Mesodermal cell (in vitro differentiated cells): Measurements from ENCODE around the gene ALX3.
"Not testable (repeated sequence)": the region's sequence is repeated elsewhere in the genome, so short reads cannot be mapped to it uniquely, and the experiment has no call there.

Source experiments
- H3K27ac ChIP-seq: 2 replicates; pipeline ENCODE4 v1.7.0; 2013; ENCODE audit warnings: mild to moderate bottlenecking, low read depth, low read length, moderate library complexity; ENCODE audit not compliant: severe bottlenecking
- H3K36me3 ChIP-seq: 2 replicates; pipeline ENCODE4 v1.7.1; 2013; ENCODE audit warnings: mild to moderate bottlenecking, low read length, moderate library complexity; ENCODE audit not compliant: control insufficient read depth, insufficient read depth
- H3K4me1 ChIP-seq: one replicate; pipeline ENCODE4 v1.7.1; 2013; ENCODE audit warnings: mild to moderate bottlenecking, low read length; ENCODE audit not compliant: insufficient read depth, control insufficient read depth, poor library complexity, severe bottlenecking
- H3K4me3 ChIP-seq: 2 replicates; pipeline ENCODE4 v1.7.0; 2013; ENCODE audit warnings: low read length, control low read depth, mild to moderate bottlenecking; ENCODE audit not compliant: insufficient read depth, poor library complexity, severe bottlenecking; ENCODE audit errors: extremely low read depth
- H3K9me3 ChIP-seq: 2 replicates; pipeline ENCODE4 v1.7.1; 2013; ENCODE audit warnings: mild to moderate bottlenecking, low read length, moderate library complexity; ENCODE audit not compliant: control insufficient read depth
- WGBS, 2 experiments: methylation state at CpG; one replicate each; pipeline ENCODE4 v1.1.5; 2013; ENCODE audit warnings: missing lambda C conversion rate in 2 of 2; ENCODE audit not compliant: insufficient coverage in 2 of 2; 5-methylcytosine and 5-hydroxymethylcytosine counted together

The ALX3 gene

DNA sequence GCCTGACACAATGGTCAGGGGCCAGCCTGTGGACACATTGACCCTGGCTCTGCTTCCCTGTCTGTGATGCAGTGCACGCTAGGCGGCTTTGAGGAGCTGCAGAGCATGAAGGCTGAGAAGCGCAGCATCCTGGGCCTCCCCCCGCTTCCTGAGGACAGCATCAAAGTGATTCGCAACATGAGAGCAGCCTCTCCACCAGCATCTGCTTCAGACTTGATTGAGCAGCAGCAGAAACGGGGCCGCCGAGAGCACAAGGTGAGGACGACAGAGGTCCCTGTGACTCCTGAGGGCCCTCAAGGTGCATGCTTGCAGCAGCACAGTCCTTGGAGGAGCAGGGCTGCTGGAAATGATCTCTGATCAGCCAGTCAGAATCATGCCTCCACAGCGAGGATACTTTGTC, 27.5 kb downstream of the ALX3 start:
- 98% methylated on average over 10 of the region's 10 CpGs for WGBS, 2 experiments

DNA sequence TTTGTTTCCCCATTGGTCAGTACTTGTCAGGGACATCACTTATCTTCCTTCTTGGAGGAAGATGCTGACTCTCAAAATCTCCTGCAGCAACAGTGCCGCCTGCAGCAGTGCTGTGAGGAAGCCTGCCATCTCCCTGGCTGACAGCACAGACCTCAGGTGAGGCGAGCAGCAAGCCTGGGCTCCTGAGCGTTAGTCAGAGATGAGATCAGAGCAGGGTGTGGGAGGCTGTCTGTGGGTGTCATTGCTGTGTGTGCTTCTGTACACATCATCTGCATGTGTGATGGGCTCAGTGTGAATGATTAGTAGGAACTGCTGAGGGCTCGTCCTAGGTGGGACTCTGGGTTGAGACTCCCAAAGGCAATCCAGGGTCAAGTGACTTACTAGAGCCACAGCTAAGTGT, 29.9 kb downstream of the ALX3 start:
- WGBS, 2 experiments, result 85 to 95% methylated on average over 3 to 4 of the region's 4 CpGs

More for the DNA sequence above, 27.5 kb downstream of the ALX3 start:
- Histone ChIP-seq H3K27ac (no peak overlapping the region), H3K4me1 (no peaks in the 10 kb centered on the region), H3K36me3 (peaks cover 98% of the 10 kb centered on the region), H3K4me3 (no peak overlapping the region), H3K9me3 (no peaks in the 10 kb centered on the region)

GRCh38 chr1:110039641-110040040, 30.8 kb downstream of the ALX3 start:
- H3K4me3 ChIP-seq, result no peak overlapping the region
- no peaks in the 10 kb centered on the region for H3K9me3 ChIP-seq
- WGBS, 2 experiments, result 91 to 95% methylated on average over 3 to 4 of the region's 4 CpGs
- H3K4me1 ChIP-seq, result no peaks in the 10 kb centered on the region
- H3K27ac ChIP-seq, result no peak overlapping the region
- H3K36me3 ChIP-seq, result peaks cover 80% of the 10 kb centered on the region

More for the DNA sequence above, 29.9 kb downstream of the ALX3 start:
- H3K9me3 ChIP-seq, result no peaks in the 10 kb centered on the region
- H3K4me3 ChIP-seq, result no peak overlapping the region
- peaks cover 89% of the 10 kb centered on the region for H3K36me3 ChIP-seq
- H3K4me1 ChIP-seq, result no peaks in the 10 kb centered on the region
- H3K27ac ChIP-seq, result no peak overlapping the region

DNA sequence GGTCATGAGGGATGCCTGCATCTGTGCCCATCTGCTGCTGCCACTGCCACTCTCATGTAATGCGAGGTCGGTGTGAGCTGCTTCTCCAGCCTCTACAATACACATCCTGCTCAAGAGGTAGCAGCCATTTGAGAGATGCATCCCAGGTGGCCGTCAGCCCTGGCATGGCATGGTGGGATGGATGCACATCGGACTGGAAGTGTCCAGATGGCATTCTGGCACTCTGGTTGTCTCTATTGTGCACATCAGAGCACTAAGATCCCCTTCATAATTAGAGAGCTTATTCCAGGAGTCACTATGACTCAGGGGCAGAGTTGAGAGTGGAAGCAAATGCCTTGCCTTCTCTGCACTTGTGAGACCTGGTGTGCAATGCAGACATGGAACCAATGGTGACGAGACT, 32.2 kb downstream of the ALX3 start:
- H3K9me3 ChIP-seq, result no peaks in the 10 kb centered on the region
- H3K36me3 ChIP-seq, result peaks cover 68% of the 10 kb centered on the region

DNA sequence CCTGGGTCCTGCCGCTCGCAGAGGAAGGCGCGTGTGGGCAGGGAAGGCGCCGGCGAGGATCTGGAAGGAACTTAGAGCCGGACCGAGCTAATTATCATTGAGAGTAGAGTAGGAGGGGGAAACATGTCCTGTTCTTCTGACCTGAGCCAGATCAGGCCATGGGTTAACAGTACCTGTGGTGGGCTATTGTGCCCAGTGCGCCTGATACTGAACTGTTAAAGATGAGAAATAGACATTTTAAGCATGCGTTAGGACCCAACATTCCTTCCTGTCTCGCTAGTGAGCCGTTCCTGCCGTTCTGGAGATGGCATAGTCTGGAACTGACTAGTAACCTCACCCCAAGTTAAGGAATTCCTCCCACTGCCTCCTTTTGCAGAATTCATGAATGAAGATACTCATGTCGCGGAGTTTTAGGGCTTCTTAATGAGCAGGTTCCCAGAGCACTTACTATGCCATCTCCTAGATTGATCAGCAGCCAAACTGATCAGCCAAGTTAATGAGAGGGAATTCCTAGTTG, 35.2 kb downstream of the ALX3 start:
- Histone ChIP-seq H3K4me1 (peaks cover 11% of the 10 kb centered on the region), H3K36me3 (peaks cover 38% of the 10 kb centered on the region), H3K4me3 (peak overlapping the region; percentile 99), H3K9me3 (no peaks in the 10 kb centered on the region), H3K27ac (peak overlapping the region; percentile 93)
- WGBS, 2 experiments, result 1% methylated on average over 12 to 14 of the region's 16 CpGs

More for the DNA sequence above, 32.2 kb downstream of the ALX3 start:
- WGBS, 2 experiments, result 100% methylated on average over 3 to 5 of the region's 5 CpGs
- Histone ChIP-seq H3K4me3 (no peak overlapping the region), H3K27ac (no peak overlapping the region), H3K4me1 (no peaks in the 10 kb centered on the region)

DNA sequence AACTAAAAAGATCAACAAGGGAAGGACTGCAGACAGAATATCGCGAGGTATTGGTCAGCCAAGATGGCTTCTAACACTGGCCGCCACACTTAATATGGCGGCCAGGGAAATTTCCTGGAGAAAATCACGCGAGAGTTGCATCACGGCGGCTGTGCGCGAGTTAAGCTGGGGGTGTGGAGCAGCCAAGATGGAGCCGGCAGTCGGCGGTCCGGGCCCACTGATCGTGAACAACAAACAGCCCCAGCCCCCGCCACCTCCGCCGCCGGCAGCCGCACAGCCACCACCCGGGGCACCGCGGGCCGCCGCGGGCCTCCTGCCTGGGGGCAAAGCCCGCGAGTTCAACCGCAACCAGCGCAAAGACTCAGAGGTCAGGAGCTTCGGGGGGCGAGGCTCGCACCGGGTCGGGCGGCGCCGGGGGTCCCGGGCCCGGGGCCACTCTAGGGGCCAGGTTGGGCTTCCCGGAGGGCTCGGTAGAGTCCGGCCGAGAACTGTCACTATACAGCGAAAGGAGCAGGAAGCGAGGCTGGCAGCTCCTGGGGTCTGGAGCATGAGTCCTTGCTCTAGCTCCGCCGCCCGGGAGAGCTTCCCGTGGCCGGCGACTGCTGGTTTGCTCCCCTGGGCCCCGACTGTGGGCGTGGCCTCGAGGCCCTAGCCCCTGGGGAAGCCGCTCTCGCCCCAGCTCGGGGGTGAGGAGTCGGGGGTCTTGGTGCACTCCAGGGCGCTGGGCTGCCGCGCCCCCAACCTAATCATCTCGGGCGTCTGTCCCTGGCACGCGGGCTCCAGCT, 35.8 kb downstream of the ALX3 start, which contains the start of gene STRIP1:
STRIP1 (plus strand) TSS at position 174 of the 785 bp plus-strand sequence; CDS start at position 188, 14 bp downstream.
- peak within 1 kb of the TSS; percentile 93 for H3K27ac ChIP-seq
- peak within 1 kb of the TSS; percentile 99 for H3K4me3 ChIP-seq
- 0% methylated on average over 51 of the region's 66 CpGs for WGBS, 2 experiments
- H3K36me3 ChIP-seq, result peaks cover 32% of the 10 kb centered on the region
- peaks cover 11% of the 10 kb centered on the region for H3K4me1 ChIP-seq
- H3K9me3 ChIP-seq, result no peaks in the 10 kb centered on the region

DNA sequence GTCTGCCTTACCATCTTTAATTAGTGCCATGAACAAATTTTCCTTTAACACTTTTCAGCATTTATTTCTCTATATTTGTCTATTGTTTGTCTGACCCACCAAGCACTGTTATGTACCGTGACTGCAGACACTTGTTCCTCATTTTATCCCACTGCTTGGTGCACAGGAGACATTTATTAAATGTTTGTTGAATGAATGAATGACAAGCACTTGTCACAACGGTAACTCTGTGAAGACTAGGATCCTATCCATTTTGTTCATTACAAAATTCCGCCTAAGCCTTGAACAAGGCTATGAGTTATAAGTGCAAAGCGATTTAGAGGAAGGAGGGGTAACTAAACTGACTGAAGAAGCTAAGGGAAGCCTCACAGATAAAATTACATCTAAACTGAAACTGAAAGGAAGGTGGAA, 36.4 kb downstream of the ALX3 start:
- H3K27ac ChIP-seq, result peak overlapping the region; percentile 93
- no peaks in the 10 kb centered on the region for H3K9me3 ChIP-seq
- H3K4me1 ChIP-seq, result peaks cover 11% of the 10 kb centered on the region
- H3K36me3 ChIP-seq, result peaks cover 26% of the 10 kb centered on the region
- WGBS, 2 experiments, result 80% methylated on average over 1 of the region's 4 CpGs; no CpG with 5 or more reads in 1 of the 2 experiments
- H3K4me3 ChIP-seq, result peak overlapping the region; percentile 99

DNA sequence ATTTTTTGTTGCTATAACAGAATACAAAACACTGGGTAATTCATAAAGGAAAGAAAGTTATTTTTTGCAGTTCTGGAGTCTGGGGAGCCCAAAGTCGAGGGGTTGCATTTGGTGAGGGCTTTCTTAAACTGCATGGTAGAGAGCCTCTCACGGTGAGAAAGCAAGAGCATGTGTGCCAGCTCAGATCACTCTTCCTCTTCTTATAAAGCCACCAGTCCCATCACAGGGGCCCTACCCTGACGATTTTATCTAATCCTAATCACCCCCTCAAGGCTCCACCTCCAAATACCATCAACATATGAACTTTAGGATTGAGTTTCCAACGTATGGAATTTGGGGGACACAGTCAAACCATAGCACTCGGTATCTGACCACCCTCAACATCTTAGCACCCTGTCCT, 37.1 kb downstream of the ALX3 start:
- no peaks in the 10 kb centered on the region for H3K9me3 ChIP-seq
- no peak overlapping the region for H3K4me3 ChIP-seq
- peaks cover 20% of the 10 kb centered on the region for H3K36me3 ChIP-seq
- peaks cover 11% of the 10 kb centered on the region for H3K4me1 ChIP-seq
- no peak overlapping the region for H3K27ac ChIP-seq
- 83 to 100% methylated on average over 4 to 5 of the region's 5 CpGs for WGBS, 2 experiments

GRCh38 chr1:110032327-110032726, 38.1 kb downstream of the ALX3 start:
- no peak overlapping the region for H3K27ac ChIP-seq
- no peak overlapping the region for H3K4me3 ChIP-seq
- peaks cover 11% of the 10 kb centered on the region for H3K36me3 ChIP-seq
- peaks cover 11% of the 10 kb centered on the region for H3K4me1 ChIP-seq
- 100% methylated on average over 1 to 2 of the region's 2 CpGs for WGBS, 2 experiments
- no peaks in the 10 kb centered on the region for H3K9me3 ChIP-seq

DNA sequence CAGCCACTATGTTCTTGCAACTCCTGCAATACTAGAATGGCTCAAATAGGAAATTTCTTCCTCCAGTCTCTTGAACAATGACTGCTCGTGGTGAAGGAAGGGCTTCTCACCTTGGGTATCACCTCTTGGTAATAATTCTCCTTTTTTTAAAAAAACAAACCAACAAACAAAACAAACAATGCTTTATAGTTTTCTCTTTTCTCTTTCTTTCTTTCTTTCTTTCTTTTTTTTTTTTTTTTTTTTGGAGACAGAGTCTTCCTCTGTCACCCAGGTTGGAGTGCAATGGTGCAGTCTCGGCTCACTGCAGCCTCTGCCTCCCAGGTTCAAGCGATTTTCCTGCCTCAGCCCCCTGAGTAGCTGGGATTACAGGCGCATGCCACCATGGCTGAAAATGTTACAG, 39.8 kb downstream of the ALX3 start:
- not testable (repeated sequence) for H3K27ac ChIP-seq, H3K9me3 ChIP-seq, H3K36me3 ChIP-seq, H3K4me3 ChIP-seq
- H3K4me1 ChIP-seq, result peaks cover 11% of the 10 kb centered on the region
- WGBS, 2 experiments, result 75 to 84% methylated on average over 3 to 4 of the region's 4 CpGs

- Histone ChIP-seq H3K27ac (no peak overlapping the region), H3K36me3 (peaks cover 61% of the 10 kb centered on the region), H3K9me3 (no peaks in the 10 kb centered on the region), H3K4me3 (no peak overlapping the region), H3K4me1 (no peaks in the 10 kb centered on the region)
- 96% methylated on average over 3 of the region's 4 CpGs for WGBS, 2 experiments
These were observed 45.9 kb downstream of the ALX3 start for GRCh38 chr1:110024613-110025012.
